Epithelial cell of proximal tubule (primary cell): ENCODE data around the gene TMCC2. TPM values are rescaled to one million over a fixed set of nuclear protein-coding genes. Genes with fewer than 3 reads are reported as not detected.
A peak's percentile ranks its signal among the peaks of the same experiment; 100 is the strongest.

Experiments used
- DNase-seq: peaks from one replicate; pipeline ENCODE4 v3.0.0-alpha.2; 2011; ENCODE audit warnings: low read depth
- H3K4me3 ChIP-seq: 2 replicates; pipeline ENCODE4 v1.5.1; 2011; ENCODE audit warnings: low read depth, mild to moderate bottlenecking, low read length
- total RNA-seq: library from RNA; depleted of rRNA; stranded (reverse); fragments of >200 nt; gene quantifications from 2 replicates; pipeline ENCODE4 v1.2.3, GENCODE V29; 2015
- TF ChIP-seq, protein P1 (sequence below): conservative IDR thresholded peaks from 2 replicates; pipeline ENCODE4 v1.5.1; 2012; ENCODE audit warnings: low read depth, mild to moderate bottlenecking, low read length

Gene TMCC2
- total RNA-seq, 1 donor from 2014 or later: 5.0 TPM

DNA sequence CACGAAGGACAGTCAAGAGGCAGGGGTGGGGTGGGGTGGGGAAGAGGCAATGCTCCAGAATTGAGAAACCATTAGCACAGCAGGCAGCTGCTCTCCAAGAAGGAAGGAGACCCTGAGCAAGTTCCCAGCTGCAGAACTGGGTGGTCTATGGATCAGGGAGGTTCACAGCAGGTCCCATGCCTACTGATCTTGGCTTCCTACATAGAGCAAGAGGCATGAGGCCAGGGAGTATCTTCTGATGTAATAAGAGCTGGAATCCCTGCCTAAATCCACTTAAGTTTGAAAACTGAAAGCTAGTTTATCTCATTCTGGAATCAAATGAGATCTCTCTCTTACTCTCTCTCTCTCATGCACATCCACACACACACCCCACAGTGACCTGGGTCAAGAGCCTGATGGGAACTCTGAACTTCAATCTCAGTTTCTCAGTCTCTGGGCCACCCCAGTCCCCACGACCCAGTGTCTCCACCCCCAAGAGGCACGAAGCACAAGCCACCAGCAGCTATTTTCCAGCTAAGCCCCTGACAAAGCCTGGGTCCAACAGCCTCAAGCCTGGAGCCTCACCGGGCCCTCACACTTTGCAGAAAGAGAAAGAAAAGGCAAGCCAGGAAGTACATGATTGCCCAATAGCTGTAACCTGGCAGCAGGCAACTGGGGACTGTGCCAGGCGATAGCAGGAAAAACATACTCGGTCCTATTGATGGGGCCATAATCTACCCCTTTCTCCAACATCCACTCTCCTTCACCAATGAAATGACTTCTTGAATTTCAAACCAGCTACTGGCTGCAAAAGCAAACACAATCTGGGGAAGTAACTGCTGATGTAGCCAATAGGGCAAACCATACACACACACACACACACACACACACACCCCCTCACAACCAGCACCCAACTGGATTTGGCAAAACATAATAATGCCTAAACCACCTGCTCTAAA, 91.6 kb downstream of the TMCC2 start:
- DNase-seq: peak; percentile 52
- TF ChIP-seq, protein P1, sequence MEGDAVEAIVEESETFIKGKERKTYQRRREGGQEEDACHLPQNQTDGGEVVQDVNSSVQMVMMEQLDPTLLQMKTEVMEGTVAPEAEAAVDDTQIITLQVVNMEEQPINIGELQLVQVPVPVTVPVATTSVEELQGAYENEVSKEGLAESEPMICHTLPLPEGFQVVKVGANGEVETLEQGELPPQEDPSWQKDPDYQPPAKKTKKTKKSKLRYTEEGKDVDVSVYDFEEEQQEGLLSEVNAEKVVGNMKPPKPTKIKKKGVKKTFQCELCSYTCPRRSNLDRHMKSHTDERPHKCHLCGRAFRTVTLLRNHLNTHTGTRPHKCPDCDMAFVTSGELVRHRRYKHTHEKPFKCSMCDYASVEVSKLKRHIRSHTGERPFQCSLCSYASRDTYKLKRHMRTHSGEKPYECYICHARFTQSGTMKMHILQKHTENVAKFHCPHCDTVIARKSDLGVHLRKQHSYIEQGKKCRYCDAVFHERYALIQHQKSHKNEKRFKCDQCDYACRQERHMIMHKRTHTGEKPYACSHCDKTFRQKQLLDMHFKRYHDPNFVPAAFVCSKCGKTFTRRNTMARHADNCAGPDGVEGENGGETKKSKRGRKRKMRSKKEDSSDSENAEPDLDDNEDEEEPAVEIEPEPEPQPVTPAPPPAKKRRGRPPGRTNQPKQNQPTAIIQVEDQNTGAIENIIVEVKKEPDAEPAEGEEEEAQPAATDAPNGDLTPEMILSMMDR: no peak
- H3K4me3 ChIP-seq: peak overlapping the region; percentile 59

DNA sequence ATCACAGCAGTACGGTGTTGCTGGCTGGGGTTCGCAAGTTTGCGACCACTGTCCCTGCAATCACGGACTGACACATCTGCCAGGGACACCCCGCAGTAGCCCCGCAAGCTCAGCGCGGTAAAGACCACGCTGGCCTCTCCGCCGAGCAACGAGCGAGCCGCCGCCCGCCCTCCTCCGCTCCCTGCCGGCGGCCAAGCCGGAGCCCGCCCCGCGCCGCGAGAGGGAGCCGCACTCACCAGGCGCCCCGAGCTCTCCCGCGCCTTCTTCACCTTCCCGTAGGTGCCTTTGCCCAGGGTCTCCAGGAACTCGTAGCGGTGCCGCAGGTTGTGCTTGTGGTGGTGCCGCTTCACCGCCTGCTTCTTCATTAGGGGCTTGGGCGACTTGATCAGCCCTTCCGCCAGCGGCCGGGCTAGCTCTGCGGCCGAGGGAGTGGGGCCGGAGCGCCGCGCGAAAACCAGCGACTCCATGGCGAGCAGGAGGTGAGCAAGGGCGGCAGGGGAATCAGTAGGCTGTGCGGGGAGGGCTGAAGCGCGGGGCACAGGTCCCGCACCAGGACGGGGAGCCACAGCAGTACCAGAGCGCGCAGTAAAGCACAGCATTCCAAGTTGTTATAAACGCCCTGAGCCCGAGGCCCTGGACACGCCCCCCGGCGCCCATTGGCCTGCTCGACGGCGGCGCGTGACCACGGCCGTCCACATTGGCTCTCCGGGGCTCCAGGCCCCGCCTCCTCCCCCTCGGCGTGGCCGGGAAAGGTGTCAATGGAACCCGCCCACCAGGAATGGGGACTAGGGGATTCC, 93.6 kb downstream of the TMCC2 start, which contains the start of gene NUAK2:
Gene NUAK2, minus strand, starts transcription at position 584 of the 797 bp plus-strand sequence. Its CDS starts 117 bp downstream, at position 467.
- DNase-seq: no peak
- TF ChIP-seq, protein P1: peak; percentile 43

DNA sequence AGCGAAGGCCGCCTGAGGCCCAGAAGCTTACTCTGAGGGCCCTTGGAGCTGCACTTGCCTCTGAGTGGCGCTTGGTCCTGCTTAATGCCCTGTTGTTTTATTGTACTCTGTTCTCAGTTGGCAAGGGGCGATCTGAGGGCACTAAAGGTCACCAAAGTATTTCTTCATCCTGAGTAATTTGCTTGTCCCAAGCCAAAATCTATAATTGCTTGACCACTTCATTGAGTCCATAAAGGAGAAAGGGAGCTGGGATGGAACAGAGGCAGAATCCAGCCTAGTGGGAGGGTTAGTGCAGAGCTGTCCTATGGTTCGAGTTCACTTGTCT, 94.2 kb downstream of the TMCC2 start:
- DNase-seq: no peak
- peak overlapping the region; percentile 66 for H3K4me3 ChIP-seq
- TF ChIP-seq, protein P1: no peak

More for the DNA sequence above, 93.6 kb downstream of the TMCC2 start, which contains the start of gene NUAK2:
- peak within 1 kb of the TSS; percentile 66 for H3K4me3 ChIP-seq

Other genes with a start within 250 kb of the TMCC2 start
- gene CNTN2, start 184.7 kb upstream of the TMCC2 start, total RNA-seq: not detected in 2 replicates
- gene TMEM81, start 143.5 kb upstream of the TMCC2 start, total RNA-seq: 0.80 and 3.0 TPM in 2 replicates
- 10.6 and 11.1 TPM in 2 replicates for gene RBBP5, start 106.0 kb upstream of the TMCC2 start, total RNA-seq
- 5.8 and 6.4 TPM in 2 replicates for gene DSTYK, start 16.2 kb upstream of the TMCC2 start, total RNA-seq
- 28.8 and 45.7 TPM in 2 replicates for gene NUAK2, start 93.8 kb downstream of the TMCC2 start, total RNA-seq
- gene KLHDC8A, start 129.0 kb downstream of the TMCC2 start, total RNA-seq: 0.80 and 9.6 TPM in 2 replicates
- gene LEMD1, start 194.1 kb downstream of the TMCC2 start, total RNA-seq: 0.52 TPM in 1 of 2 replicates, not detected in the other
- gene BLACAT1, start 228.1 kb downstream of the TMCC2 start, total RNA-seq: 0.36 and 3.9 TPM in 2 replicates